ENCODE measurements around the gene DRD1. TPM values are rescaled to one million over a fixed set of nuclear protein-coding genes. Genes with fewer than 3 reads are reported as not detected.

DRD1 gene
- total RNA-seq, 2 experiments from 2014 or later = not detected

DNA sequence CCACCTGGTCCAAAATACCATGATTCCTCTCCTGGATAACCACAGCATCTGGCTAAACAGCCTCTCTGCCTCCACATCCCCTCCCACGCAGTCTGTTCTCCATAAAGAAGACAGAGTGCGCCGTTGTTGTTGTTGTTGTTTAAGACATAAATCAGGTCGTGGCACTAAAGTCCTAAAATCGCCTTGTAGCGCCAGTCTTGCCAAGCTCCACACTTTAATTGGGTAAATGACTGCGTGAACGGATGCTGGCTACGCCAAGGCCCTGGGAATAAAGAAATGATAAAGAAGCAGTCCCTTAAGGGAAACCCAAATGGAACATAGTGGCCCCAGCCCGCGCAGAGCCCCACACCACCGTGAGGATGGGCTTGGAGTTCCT lies 34.0 kb upstream of the DRD1 start:
- DNase-seq = no peak
- Mint-ChIP-seq H3K27me3 (peaks cover 16% of the 10 kb centered on the region), H3K4me3 (peak overlapping the region; percentile 76), H3K4me1 (peaks cover 40% of the 10 kb centered on the region), H3K36me3 (peaks cover 22% of the 10 kb centered on the region), H3K27ac (peak overlapping the region; percentile 79), H3K9me3 (no peaks in the 10 kb centered on the region)
- ATAC-seq (ENCODE audit: low read depth) = no peak
- POLR2A ChIA-PET = interaction anchor here (0.6 to 1.7 kb wide), 16 partner anchors 8 to 884 kb away, joined by 3 to 19 read pairs (median 3); no protein-coding TSS in a partner anchor

DNA sequence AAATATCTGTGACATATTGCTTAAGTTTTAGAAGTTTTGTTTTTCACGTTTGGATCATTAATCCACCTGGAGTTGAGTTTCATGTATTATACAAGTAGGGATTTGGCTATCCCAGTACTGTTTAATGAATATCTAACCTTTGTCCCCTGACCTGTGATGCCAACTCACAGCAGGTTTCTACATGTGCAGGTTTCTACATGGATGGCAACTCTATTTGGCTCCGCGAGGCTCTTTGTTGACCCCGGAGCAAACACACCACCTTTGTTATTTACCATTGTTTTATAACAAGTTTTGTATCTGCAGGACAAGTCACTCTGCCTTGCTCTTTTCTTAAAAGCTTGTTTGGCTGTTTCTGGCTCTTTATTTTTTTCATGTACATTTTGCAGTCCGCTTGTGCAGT lies 33.5 kb upstream of the DRD1 start:
- Mint-ChIP-seq H3K4me3 (no peak overlapping the region), H3K27me3 (peaks cover 16% of the 10 kb centered on the region), H3K4me1 (peaks cover 35% of the 10 kb centered on the region), H3K36me3 (peaks cover 18% of the 10 kb centered on the region), H3K27ac (no peak overlapping the region), H3K9me3 (no peaks in the 10 kb centered on the region)
- POLR2A ChIA-PET = interaction anchor here (0.8 to 1.7 kb wide), 6 partner anchors 9 to 65 kb away, joined by 3 to 19 read pairs (median 4); no protein-coding TSS in a partner anchor
- DNase-seq = no peak
- ATAC-seq (ENCODE audit: low read depth) = no peak

DNA sequence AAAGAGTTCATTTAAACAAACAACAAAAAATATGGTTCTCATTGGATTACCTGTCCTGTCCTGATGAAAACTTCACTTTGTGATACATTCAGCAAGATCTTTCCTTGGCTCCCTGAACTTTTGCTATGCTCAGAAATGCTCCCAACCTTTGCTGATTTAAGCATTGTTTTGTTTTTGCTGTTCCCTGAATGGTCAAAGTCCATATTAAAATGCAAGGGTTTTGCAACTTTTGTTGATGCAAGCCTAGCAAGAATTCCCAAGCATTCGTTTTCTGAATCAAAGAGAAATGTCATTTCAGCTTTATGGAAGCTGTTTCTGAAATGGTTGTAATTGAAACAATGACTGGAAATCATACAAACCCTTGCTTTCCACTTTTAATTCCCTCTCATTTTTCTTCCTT lies 31.3 kb upstream of the DRD1 start:
- ATAC-seq (ENCODE audit: low read depth) (no peak), DNase-seq (no peak)
- Mint-ChIP-seq H3K9me3 (no peaks in the 10 kb centered on the region), H3K4me1 (peaks cover 24% of the 10 kb centered on the region), H3K27ac (no peak overlapping the region), H3K4me3 (no peak overlapping the region), H3K27me3 (peaks cover 16% of the 10 kb centered on the region), H3K36me3 (peaks cover 4% of the 10 kb centered on the region)
- POLR2A ChIA-PET = no interaction called here

DNA sequence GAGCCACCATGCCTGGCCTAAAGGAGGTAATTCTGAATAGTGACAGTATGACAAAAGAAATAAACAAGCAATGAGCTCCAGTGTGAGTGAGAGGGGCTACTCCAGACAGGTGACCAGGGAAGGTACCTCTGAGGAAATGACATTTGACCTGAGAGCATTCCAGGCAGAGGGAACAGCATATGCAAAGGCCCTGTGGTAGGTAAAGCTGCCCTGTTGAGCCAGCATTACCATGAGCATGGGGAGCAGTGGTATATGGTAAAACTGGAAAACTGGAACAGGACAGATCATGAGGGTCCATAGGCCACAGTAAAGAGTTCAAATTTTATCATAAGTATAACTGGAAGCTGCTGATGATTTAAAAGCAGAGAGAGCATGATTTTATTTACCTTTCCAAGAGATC lies 28.4 kb upstream of the DRD1 start:
- Mint-ChIP-seq H3K27ac (no peak overlapping the region), H3K9me3 (no peaks in the 10 kb centered on the region), H3K27me3 (peaks cover 19% of the 10 kb centered on the region), H3K4me3 (no peak overlapping the region), H3K36me3 (no peaks in the 10 kb centered on the region), H3K4me1 (peaks cover 13% of the 10 kb centered on the region)
- DNase-seq (no peak), ATAC-seq (ENCODE audit: low read depth) (no peak)
- POLR2A ChIA-PET = no interaction called here

DNA sequence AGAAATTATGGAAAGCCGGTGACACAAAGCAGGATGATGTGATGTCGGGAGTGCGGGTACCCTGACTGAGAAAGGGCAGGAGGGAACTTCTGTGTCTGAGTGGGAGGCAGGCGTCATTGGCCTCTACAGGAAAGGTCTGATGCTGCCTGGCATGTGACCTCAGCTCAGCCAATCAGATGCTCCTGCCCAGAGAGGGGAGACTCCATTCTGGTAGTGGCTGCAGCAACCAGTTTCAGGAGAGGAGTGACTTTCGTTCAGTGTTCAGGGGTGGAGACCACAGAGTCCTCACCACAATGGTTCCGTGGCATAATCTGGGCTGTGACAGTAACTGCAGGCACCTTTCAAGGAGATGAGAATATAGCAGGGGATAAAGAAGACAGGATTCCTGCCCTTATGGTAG lies 27.6 kb upstream of the DRD1 start:
- Mint-ChIP-seq H3K27me3 (peaks cover 19% of the 10 kb centered on the region), H3K36me3 (no peaks in the 10 kb centered on the region), H3K4me3 (no peak overlapping the region), H3K9me3 (no peaks in the 10 kb centered on the region), H3K4me1 (peaks cover 11% of the 10 kb centered on the region), H3K27ac (no peak overlapping the region)
- ATAC-seq (ENCODE audit: low read depth) = peak; percentile 77
- DNase-seq = no peak
- POLR2A ChIA-PET = no interaction called here

DNA sequence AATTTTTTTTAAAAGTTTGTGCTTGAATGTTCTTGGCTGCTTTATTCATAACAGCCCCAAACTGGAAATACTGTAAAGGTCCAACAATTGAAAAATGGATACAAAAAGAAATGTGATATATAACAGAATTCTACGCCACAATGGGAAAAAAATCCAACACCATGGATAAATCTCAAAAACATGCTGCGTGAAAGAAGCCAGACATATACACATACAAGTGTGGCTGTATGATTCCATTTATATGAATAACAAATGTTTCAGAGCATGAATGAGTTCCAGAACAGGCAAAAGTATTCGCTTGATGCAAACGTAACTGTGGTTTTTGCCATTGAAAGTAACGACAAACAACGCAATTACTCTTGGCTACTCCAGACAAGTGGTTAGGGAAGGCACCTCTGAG lies 27.2 kb upstream of the DRD1 start:
- no peaks in the 10 kb centered on the region for H3K36me3 Mint-ChIP-seq
- peaks cover 8% of the 10 kb centered on the region for H3K4me1 Mint-ChIP-seq
- ATAC-seq (ENCODE audit: low read depth) = no peak
- POLR2A ChIA-PET = no interaction called here
- H3K27me3 Mint-ChIP-seq = peaks cover 16% of the 10 kb centered on the region
- no peak overlapping the region for H3K27ac Mint-ChIP-seq
- no peak for DNase-seq
- H3K9me3 Mint-ChIP-seq = no peaks in the 10 kb centered on the region
- no peak overlapping the region for H3K4me3 Mint-ChIP-seq

DNA sequence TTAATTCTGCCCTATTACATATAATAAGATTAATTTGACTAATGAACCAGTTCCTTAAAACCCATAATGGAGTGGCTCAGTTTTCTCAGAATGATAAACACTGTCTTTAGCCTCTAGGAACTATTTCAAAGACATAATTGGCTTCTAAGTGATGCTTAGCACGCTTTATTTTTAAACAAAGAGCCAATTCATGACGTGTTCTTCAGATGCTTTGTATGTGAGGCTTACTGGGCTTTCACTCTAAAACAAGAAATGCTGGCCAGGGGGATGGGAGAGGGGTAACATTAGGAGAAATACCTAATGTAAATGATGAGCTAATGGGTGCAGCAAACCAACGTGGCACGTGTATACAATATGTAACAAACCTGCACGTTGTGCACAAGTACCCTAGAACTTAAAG lies 26.8 kb upstream of the DRD1 start:
- ATAC-seq (ENCODE audit: low read depth) = no peak
- DNase-seq = no peak
- Mint-ChIP-seq H3K27me3 (peaks cover 15% of the 10 kb centered on the region), H3K4me3 (no peak overlapping the region), H3K9me3 (no peaks in the 10 kb centered on the region), H3K4me1 (peaks cover 6% of the 10 kb centered on the region), H3K36me3 (no peaks in the 10 kb centered on the region), H3K27ac (no peak overlapping the region)
- POLR2A ChIA-PET = no interaction called here

DNA sequence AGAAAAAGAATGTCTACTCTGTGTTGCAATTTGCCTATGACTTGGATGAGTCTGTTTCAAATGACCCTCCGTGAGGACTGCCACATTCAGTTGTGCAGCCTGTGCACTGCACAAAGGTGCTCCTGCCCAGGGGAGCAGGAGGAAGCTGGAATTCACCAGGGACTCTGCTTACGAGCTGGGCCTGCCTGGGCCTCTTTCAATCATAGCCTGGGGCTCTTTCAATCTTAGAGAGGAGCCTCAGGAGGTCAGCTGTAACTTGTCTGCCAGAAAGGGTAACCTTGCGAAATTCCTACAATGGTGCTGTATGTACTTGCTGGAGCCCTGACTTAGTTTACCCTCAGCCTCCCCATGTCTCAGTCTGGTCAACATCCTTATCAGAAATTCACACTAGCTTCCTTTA lies 25.9 kb upstream of the DRD1 start:
- no peaks in the 10 kb centered on the region for H3K36me3 Mint-ChIP-seq
- H3K27me3 Mint-ChIP-seq = peaks cover 11% of the 10 kb centered on the region
- H3K9me3 Mint-ChIP-seq = no peaks in the 10 kb centered on the region
- peaks cover 10% of the 10 kb centered on the region for H3K4me1 Mint-ChIP-seq
- H3K4me3 Mint-ChIP-seq = no peak overlapping the region
- DNase-seq (no peak), ATAC-seq (ENCODE audit: low read depth) (no peak)
- no peak overlapping the region for H3K27ac Mint-ChIP-seq
- POLR2A ChIA-PET = interaction anchor here (1.1 kb wide), 1 partner anchor 8 kb away, joined by 3 read pairs; the partner anchor contains the start of gene SFXN1

DNA sequence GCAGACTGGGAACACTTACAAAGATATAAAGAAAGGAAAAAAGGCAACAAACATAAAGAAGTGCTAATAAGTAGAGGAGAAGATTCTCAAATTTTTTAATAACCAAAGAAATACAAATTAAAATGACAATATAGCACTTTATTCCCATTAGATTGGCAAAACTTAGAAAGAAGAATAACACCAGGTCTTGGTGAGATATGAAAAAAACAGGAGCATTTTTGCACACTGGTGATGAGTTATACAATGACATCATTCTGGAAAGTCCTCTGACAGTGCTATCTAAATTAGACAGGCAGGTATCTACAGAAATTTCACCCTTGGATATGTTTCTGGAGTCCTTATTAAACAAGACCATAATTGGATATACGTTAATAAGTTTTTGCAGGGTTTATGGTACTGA lies 24.9 kb upstream of the DRD1 start:
- Mint-ChIP-seq H3K9me3 (no peaks in the 10 kb centered on the region), H3K36me3 (no peaks in the 10 kb centered on the region), H3K27me3 (peaks cover 7% of the 10 kb centered on the region), H3K4me1 (peaks cover 14% of the 10 kb centered on the region), H3K4me3 (no peak overlapping the region), H3K27ac (no peak overlapping the region)
- ATAC-seq (ENCODE audit: low read depth) = no peak
- POLR2A ChIA-PET = interaction anchor here (1.1 kb wide), 1 partner anchor 9 kb away, joined by 3 read pairs; the partner anchor contains the start of gene SFXN1
- no peak for DNase-seq

DNA sequence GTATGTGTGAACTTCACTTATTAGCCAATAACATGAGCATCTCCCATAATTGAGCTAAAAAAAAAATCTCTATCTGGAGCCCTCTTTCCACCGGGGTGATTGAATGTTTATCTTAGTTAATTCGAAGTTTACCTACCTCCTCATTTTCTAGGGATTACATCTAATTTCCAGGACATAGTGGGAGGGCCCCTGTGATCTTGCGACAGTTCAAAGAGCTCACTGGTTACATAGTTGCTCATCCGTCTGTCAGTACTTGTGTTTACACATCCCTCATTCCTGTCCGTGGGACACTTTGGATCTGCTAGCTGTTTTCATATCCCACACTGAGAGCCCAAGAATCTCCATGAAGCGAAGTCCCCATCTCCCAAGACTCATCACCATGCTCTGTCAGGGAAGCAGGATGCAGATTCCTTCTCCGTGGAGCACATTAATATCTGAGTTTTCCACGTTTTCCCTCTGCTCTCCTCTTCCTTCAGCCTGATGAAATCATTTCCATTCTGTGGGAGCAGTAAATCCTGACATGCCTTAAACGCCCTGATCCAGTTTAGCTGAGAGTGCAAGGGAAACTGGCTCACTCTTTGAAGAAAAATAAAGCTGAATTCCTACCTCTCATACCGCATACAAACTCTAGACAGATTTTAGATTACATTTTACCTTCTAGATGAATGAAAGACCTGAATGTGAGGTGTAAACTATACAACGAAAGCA lies 24.2 kb upstream of the DRD1 start:
- no peak for DNase-seq
- no peaks in the 10 kb centered on the region for H3K36me3 Mint-ChIP-seq
- H3K4me3 Mint-ChIP-seq = no peak overlapping the region
- H3K27ac Mint-ChIP-seq = no peak overlapping the region
- no peak for ATAC-seq (ENCODE audit: low read depth)
- peaks cover 3% of the 10 kb centered on the region for H3K27me3 Mint-ChIP-seq
- POLR2A ChIA-PET = interaction anchor here (1.1 kb wide), 1 partner anchor 10 kb away, joined by 3 read pairs; the partner anchor contains the start of gene SFXN1
- H3K9me3 Mint-ChIP-seq = no peaks in the 10 kb centered on the region
- H3K4me1 Mint-ChIP-seq = peaks cover 14% of the 10 kb centered on the region

DNA sequence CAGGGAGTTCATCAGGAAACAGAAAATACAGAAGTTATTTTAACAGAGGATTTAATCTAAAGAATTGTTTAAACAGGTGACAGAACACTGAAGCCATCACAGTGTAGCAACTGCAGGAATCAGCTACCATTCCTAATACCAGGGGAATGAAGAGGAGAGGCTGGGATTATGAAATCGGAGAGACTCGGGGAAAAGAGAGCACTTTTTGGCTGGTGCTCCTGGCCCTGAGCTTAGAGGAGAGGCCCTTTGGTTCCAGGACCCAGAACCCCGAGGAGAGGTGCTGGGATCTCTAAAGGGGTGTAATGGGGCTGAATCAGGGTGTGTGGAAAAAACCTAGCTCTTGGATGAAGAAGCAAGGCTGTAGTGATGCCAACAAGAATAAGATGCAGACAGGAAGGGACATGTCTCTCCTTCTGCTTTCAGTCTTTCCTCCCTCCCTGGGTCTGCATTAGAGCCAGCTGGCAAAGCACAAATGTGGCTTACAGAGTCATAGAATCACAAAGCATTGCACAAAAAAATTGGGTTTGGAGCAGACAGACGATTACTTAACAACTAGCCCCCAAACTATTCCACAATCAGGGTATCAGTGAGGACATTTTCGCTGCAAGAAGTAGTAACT lies 22.8 kb upstream of the DRD1 start:
- Mint-ChIP-seq H3K4me3 (no peak overlapping the region), H3K9me3 (no peaks in the 10 kb centered on the region), H3K27me3 (peaks cover 3% of the 10 kb centered on the region), H3K36me3 (no peaks in the 10 kb centered on the region), H3K4me1 (peaks cover 14% of the 10 kb centered on the region), H3K27ac (no peak overlapping the region)
- POLR2A ChIA-PET = interaction anchor here (1.1 to 1.3 kb wide), 2 partner anchors 11 to 13 kb away, joined by 4 to 6 read pairs; partner anchors contain the start of gene SFXN1
- ATAC-seq (ENCODE audit: low read depth) (no peak), DNase-seq (no peak)

DNA sequence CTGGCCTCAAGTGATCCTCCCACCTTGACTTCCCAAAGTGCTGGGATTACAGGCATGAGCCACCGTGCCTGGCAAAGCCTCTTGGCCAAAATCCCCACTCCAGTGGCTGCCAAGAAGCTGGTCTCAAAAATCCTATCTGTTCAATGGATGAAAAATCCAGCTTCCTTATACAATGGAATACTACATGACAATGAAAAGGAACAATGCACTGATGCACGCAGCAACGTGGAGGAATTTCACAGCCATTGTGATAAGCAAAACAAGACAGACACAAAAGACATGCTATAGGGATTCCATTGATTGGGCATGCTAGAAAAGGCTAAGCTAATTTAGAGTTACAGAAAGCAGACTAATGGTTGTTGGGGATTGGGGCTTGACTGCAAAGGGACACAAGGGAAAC lies 21.3 kb upstream of the DRD1 start:
- Mint-ChIP-seq H3K27me3 (peaks cover 3% of the 10 kb centered on the region), H3K36me3 (no peaks in the 10 kb centered on the region), H3K4me3 (no peak overlapping the region), H3K4me1 (peaks cover 8% of the 10 kb centered on the region), H3K9me3 (no peaks in the 10 kb centered on the region), H3K27ac (peak overlapping the region; percentile 64)
- POLR2A ChIA-PET = interaction anchor here (2.0 kb wide), 1 partner anchor 13 kb away, joined by 14 read pairs; the partner anchor contains the start of gene SFXN1
- DNase-seq (no peak), ATAC-seq (ENCODE audit: low read depth) (no peak)

DNA sequence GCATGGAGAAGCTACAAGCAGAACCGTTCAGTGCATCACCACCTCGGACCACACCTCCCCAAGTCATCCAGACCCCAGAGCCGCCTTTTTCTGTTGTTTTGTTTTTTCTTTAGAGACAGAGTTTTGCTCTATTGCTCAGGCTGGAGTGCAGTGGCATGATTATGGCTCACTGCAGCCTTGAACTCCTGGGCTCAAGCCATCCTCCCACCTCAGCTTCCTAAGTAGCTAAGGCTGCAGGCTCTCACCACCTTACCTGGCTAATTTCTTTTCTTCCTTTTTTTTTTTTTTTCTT lies 20.9 kb upstream of the DRD1 start:
- Mint-ChIP-seq H3K4me1 (peaks cover 8% of the 10 kb centered on the region), H3K27ac (peak overlapping the region; percentile 64), H3K9me3 (no peaks in the 10 kb centered on the region), H3K4me3 (no peak overlapping the region), H3K27me3 (peaks cover 3% of the 10 kb centered on the region), H3K36me3 (no peaks in the 10 kb centered on the region)
- no peak for ATAC-seq (ENCODE audit: low read depth)
- DNase-seq = no peak
- POLR2A ChIA-PET = interaction anchor here (1.2 to 2.0 kb wide), 2 partner anchors 13 to 47 kb away, joined by 3 to 14 read pairs; partner anchors contain the start of gene SFXN1

All from activated naive CD8-positive, alpha-beta T cell treated with anti-CD3 and anti-CD28 coated beads, Interleukin-2, amount 10 ng/mL, durations not matched to agents 7 days and 5 days (primary cell).